Measurements from ENCODE around the gene UHRF2. TPM values are rescaled to one million over a fixed set of nuclear protein-coding genes. Genes with fewer than 3 reads are reported as not detected.

The UHRF2 gene
- total RNA-seq, 4 donors from 2014 or later, result 44.1 to 142 (median 59.2) TPM

DNA sequence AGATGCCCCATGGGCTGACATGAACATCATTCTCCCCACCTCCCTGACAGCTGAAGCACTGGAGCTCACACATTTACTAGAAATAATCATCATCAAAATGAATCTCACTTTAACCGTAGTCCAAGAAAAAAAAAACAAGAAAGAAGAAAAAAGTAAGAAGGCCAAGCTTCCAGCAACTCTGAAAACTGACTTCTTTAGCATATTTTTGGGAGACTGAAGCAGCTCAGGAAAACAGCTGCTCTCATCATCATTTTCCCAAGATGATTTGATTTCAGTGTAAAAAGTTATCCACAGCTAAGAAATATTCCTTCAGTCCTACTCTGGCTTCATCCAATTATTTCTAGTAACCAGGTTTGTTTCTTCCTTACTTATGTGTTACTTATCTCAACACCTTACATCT is 140.9 kb downstream of the UHRF2 start:
- no peak for DNase-seq
- H3K4me3 ChIP-seq, result no peak overlapping the region
- H3K9me3 ChIP-seq, result no peaks in the 10 kb centered on the region
- no peak overlapping the region for H3K27ac ChIP-seq
- H3K27me3 ChIP-seq, result no peaks in the 10 kb centered on the region
- TF ChIP-seq POLR2A (IDR thresholded peaks at IDR 0.05), result no peak
- TF ChIP-seq CTCF (IDR thresholded peaks at IDR 0.05), result no peak
- H3K36me3 ChIP-seq, result no peaks in the 10 kb centered on the region
- no peaks in the 10 kb centered on the region for H3K4me1 ChIP-seq

Small RNA genes within 50 kb of the gene (small RNA-seq; reads per million reads assigned to genes)
- gene RN7SL25P, result 0 reads per million in 2 donors

Other genes starting within 250 kb of the UHRF2 start
- 1 to 10 TPM; 3.7 to 7.6 (median 5.8) TPM for gene IL33, start 197.4 kb upstream of the UHRF2 start, total RNA-seq
- gene TPD52L3, start 84.8 kb upstream of the UHRF2 start, total RNA-seq, result not detected
- gene GLDC, start 232.5 kb downstream of the UHRF2 start, total RNA-seq, result 1 to 10 TPM in 1 of 4 donors, under 1 TPM in 1, not detected in 2; 0.27 to 2.5 TPM

All from Peyer's patch (tissue), 4 donors.